Osteocyte (in vitro differentiated cells): Measurements from ENCODE around the gene VWCE. TPM values are rescaled to one million over a fixed set of nuclear protein-coding genes. Genes with fewer than 3 reads are reported as not detected.

Source experiments
- DNase-seq: peaks from one replicate; pipeline ENCODE4 v3.0.0; 2021; ENCODE audit warnings: mixed read lengths; ENCODE audit not compliant: unreplicated experiment; ENCODE audit errors: extremely low spot score
- H3K27ac Mint-ChIP-seq: one replicate; pipeline ENCODE4 v1.8.0; 2021; ENCODE audit warnings: mild to moderate bottlenecking, mixed read lengths; ENCODE audit not compliant: unreplicated experiment
- H3K27me3 Mint-ChIP-seq: one replicate; pipeline ENCODE4 v1.8.0; 2021; ENCODE audit warnings: mixed read lengths; ENCODE audit not compliant: unreplicated experiment
- H3K36me3 Mint-ChIP-seq: one replicate; pipeline ENCODE4 v1.8.0; 2021; ENCODE audit warnings: mixed read lengths; ENCODE audit not compliant: unreplicated experiment
- H3K4me1 Mint-ChIP-seq: one replicate; pipeline ENCODE4 v1.8.0; 2021; ENCODE audit warnings: mixed read lengths; ENCODE audit not compliant: unreplicated experiment
- H3K4me3 Mint-ChIP-seq: one replicate; pipeline ENCODE4 v1.8.0; 2021; ENCODE audit warnings: mild to moderate bottlenecking, moderate library complexity, mixed read lengths; ENCODE audit not compliant: unreplicated experiment
- H3K9me3 Mint-ChIP-seq: one replicate; pipeline ENCODE4 v1.8.0; 2021; ENCODE audit warnings: mixed read lengths; ENCODE audit not compliant: unreplicated experiment
- total RNA-seq: library from RNA; stranded (reverse); gene quantifications from 2 replicates; pipeline ENCODE4 v1.2.1, GENCODE V29; 2021
- TF ChIP-seq, protein P1 (sequence below): fragments of 200-600 bp; sonication (generic); IDR thresholded peaks from 2 replicates; pipeline ENCODE4 v1.5.0; 2021; ENCODE audit warnings: antibody characterized with exemption, mild to moderate bottlenecking, moderate library complexity

The VWCE gene
- total RNA-seq, 1 donor from 2014 or later: 8.8 TPM

DNA sequence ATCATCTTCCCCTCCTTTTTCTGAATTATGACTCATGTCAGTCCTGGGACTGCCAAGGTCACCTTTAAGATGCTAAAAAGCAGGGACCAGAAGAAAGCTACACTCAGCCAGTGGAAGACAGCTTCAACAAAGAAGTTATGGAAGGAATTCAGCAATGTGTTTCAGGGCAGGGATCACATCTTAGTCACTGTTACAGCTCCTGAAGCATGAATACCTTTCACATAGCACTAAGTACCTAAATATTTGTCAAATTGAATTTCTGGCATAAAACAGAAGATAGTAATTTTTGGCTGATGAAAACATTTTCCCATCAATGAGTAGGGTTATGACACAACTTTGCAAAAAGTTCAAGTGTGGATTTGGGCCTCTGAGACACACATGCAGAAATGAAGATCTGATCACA is 32.6 kb upstream of the VWCE start:
- TF ChIP-seq, protein P1, sequence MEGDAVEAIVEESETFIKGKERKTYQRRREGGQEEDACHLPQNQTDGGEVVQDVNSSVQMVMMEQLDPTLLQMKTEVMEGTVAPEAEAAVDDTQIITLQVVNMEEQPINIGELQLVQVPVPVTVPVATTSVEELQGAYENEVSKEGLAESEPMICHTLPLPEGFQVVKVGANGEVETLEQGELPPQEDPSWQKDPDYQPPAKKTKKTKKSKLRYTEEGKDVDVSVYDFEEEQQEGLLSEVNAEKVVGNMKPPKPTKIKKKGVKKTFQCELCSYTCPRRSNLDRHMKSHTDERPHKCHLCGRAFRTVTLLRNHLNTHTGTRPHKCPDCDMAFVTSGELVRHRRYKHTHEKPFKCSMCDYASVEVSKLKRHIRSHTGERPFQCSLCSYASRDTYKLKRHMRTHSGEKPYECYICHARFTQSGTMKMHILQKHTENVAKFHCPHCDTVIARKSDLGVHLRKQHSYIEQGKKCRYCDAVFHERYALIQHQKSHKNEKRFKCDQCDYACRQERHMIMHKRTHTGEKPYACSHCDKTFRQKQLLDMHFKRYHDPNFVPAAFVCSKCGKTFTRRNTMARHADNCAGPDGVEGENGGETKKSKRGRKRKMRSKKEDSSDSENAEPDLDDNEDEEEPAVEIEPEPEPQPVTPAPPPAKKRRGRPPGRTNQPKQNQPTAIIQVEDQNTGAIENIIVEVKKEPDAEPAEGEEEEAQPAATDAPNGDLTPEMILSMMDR: no peak
- Mint-ChIP-seq H3K27me3 (no peaks in the 10 kb centered on the region), H3K4me1 (peaks cover 52% of the 10 kb centered on the region), H3K36me3 (peaks cover 48% of the 10 kb centered on the region), H3K27ac (peak overlapping the region; percentile 13), H3K4me3 (no peak overlapping the region), H3K9me3 (no peaks in the 10 kb centered on the region)
- no peak for DNase-seq

DNA sequence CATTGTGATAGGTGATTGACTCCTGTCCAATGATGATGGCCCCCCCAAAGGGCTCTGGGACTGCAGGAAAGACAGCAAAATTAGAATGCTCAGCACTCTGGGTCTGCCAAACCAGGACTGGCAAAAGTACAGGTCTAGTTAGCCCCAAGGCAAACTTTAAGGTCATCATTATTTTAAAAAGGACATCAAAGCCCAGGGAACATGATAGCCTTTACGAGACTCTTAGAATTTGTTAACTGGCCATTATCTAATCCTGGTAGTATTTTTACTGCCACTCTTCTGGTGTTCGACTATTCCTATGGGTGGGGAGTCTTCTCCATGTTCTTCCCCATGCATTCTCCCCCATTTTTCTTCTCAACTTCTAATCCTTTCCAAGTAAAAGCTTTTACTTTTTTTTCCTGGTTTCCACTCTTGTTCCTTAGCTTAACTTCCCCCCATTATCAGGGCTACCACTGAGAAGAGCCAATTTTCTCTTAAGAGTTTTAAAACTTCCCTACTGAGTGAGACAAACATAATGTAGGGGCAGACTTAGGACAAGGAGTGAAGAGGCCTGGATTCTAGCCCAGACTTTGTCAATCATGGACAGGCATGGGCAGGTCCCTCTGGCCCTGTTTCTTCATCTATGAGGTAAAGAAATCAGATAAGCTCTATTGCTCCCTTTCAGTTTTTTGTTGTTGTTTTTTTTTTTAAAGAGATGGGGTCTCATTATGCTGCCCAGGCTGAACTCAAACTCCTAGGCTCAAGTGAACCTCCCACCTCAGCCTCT is 30.7 kb upstream of the VWCE start:
- Mint-ChIP-seq H3K27ac (peak overlapping the region; percentile 75), H3K4me3 (no peak overlapping the region), H3K36me3 (peaks cover 61% of the 10 kb centered on the region), H3K4me1 (peaks cover 35% of the 10 kb centered on the region), H3K9me3 (no peaks in the 10 kb centered on the region), H3K27me3 (no peaks in the 10 kb centered on the region)
- TF ChIP-seq, protein P1: no peak
- DNase-seq: no peak

DNA sequence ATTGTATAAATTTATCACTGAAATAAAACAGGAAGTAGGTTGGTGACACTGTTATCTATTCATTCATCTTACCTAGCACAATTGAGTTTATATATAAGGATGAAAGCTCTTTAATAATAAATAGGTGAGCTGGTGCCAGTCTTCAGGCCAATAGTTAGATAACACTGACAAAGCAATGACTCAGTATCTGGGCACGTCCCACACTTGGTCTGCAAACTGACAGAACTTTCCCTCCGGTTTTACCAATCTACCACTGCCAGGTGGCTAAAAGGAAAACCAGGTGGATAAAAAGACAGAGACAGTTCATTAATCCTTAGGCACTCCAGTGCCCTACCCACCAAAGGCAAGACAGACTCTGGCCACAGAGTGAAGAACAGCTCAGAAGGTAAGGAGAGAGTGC is 20.1 kb upstream of the VWCE start:
- no peak overlapping the region for H3K4me3 Mint-ChIP-seq
- no peak overlapping the region for H3K27ac Mint-ChIP-seq
- DNase-seq: no peak
- peaks cover 46% of the 10 kb centered on the region for H3K36me3 Mint-ChIP-seq
- TF ChIP-seq, protein P1: no peak
- no peaks in the 10 kb centered on the region for H3K4me1 Mint-ChIP-seq
- H3K9me3 Mint-ChIP-seq: no peaks in the 10 kb centered on the region
- H3K27me3 Mint-ChIP-seq: no peaks in the 10 kb centered on the region

DNA sequence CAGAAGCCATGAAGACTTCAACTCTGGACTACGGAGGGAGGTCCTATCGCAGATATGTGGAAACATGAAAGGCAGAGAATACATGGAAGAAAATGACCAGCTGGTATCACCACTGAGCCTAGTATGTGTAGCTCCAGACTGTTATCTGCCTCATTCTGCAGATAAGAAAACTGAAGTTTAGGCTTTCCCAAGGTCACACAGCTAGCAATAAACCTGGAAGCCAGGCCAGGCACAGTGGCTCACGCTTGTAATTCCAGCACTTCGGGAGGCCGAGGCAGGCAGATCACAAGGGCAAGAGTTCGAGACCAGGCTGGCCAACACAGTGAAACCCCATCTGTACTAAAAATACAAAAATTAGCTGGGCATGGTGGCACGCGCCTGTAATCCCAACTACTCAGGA is 15.6 kb upstream of the VWCE start:
- Mint-ChIP-seq H3K4me1 (no peaks in the 10 kb centered on the region), H3K27ac (no peak overlapping the region), H3K9me3 (no peaks in the 10 kb centered on the region), H3K36me3 (peaks cover 24% of the 10 kb centered on the region), H3K27me3 (no peaks in the 10 kb centered on the region), H3K4me3 (no peak overlapping the region)
- TF ChIP-seq, protein P1: no peak
- no peak for DNase-seq

DNA sequence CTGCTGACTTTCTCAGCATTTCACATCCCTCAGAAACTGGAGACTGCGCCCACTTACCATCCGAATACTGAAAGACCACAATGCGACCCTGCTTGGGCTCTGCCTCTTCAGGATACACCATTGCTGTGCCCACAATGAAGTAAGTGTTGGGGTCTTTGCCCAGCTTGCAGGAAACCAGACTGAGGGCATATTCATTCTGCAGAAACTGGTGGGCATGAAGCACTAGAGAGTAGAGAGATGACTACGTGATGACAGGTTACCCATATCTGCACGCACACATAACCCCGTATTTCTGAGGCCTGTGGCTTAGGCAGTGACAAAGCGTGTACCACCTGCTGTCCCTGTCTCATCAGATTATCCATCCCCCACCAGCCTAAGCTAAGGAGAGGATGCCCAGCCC is 14.6 kb upstream of the VWCE start:
- H3K9me3 Mint-ChIP-seq: no peaks in the 10 kb centered on the region
- no peaks in the 10 kb centered on the region for H3K4me1 Mint-ChIP-seq
- DNase-seq: no peak
- no peak overlapping the region for H3K4me3 Mint-ChIP-seq
- no peaks in the 10 kb centered on the region for H3K27me3 Mint-ChIP-seq
- TF ChIP-seq, protein P1: no peak
- no peak overlapping the region for H3K27ac Mint-ChIP-seq
- peaks cover 25% of the 10 kb centered on the region for H3K36me3 Mint-ChIP-seq
